Epithelial cell of esophagus (primary cell): ENCODE data around the gene HNRNPF.

ENCODE experiments used
- DNase-seq: peaks from one replicate; pipeline ENCODE4 v3.0.0; 2010; ENCODE audit warnings: low read depth
- H3K4me3 ChIP-seq: 2 replicates; pipeline ENCODE4 v1.5.1; 2011; ENCODE audit warnings: mild to moderate bottlenecking, low read length, control low read depth
- CTCF ChIP-seq: IDR thresholded peaks from 2 replicates; pipeline ENCODE4 v1.5.1; 2011; ENCODE audit warnings: low read depth, mild to moderate bottlenecking, low read length, control low read depth, inconsistent platforms; ENCODE audit not compliant: insufficient read depth; ENCODE audit errors: missing control alignments

HNRNPF gene

GRCh38 chr10:43362191-43362839, 46.7 kb downstream of the HNRNPF start:
- DNase-seq, result peak; percentile 97
- peak; percentile 53 for TF ChIP-seq CTCF
- H3K4me3 ChIP-seq, result peak overlapping the region; percentile 61

GRCh38 chr10:43361547-43362190, 47.3 kb downstream of the HNRNPF start:
- no peak for DNase-seq
- H3K4me3 ChIP-seq, result peak overlapping the region; percentile 61
- TF ChIP-seq CTCF, result no peak

- TF ChIP-seq CTCF, result no peak
- H3K4me3 ChIP-seq, result no peak overlapping the region
- peak; percentile 34 for DNase-seq
Observed at GRCh38 chr10:43360086-43360485, 48.9 kb downstream of the HNRNPF start.

GRCh38 chr10:43355749-43356371, 53.1 kb downstream of the HNRNPF start:
- TF ChIP-seq CTCF, result no peak
- peak; percentile 87 for DNase-seq
- no peak overlapping the region for H3K4me3 ChIP-seq

- TF ChIP-seq CTCF, result no peak
- no peak overlapping the region for H3K4me3 ChIP-seq
- DNase-seq, result no peak
Observed at GRCh38 chr10:43354879-43355380, 54.1 kb downstream of the HNRNPF start.

- DNase-seq, result peak; percentile 36
- TF ChIP-seq CTCF, result no peak
- H3K4me3 ChIP-seq, result no peak overlapping the region
Observed at GRCh38 chr10:43354330-43354635, 54.7 kb downstream of the HNRNPF start.
